GM12878 (cell line): ENCODE data around the gene ADAMTS1. TPM values are rescaled to one million over a fixed set of nuclear protein-coding genes. Genes with fewer than 3 reads are reported as not detected.

Experiments used
- ATAC-seq: fragments of 200-7000 bp; cut with Tn5 transposase; 3 replicates; pipeline ENCODE4 v1.9.1; 2020; ENCODE audit warnings: mild to moderate bottlenecking, moderate library complexity
- BruUV-seq: library from RNA; stranded (reverse); fragments of 400-500 nt; replicated peaks from 2 replicates; lab custom pipeline; 2021; lab: Mats Ljungman, UMichigan
- CTCF ChIA-PET: fragments of 300-600 bp; sonication (Branson Sonifier 250); formaldehyde crosslinking; extraction: SDS; loops from one replicate; lab custom pipeline; 2021; ENCODE audit warnings: inconsistent platforms; lab: Yijun Ruan, JAX
- POLR2A ChIA-PET: fragments of 350-600 bp; formaldehyde crosslinking; extraction: SDS; loops from one replicate; lab custom pipeline; 2021; ENCODE audit warnings: inconsistent platforms; lab: Charles Lee
- RAD21 ChIA-PET: fragments of 300-600 bp; sonication (Branson Sonifier 250); formaldehyde crosslinking; loops from one replicate; lab custom pipeline; 2023; ENCODE audit warnings: antibody characterized with exemption; ENCODE audit not compliant: unreplicated experiment; lab: Charles Lee
- SMC1A ChIA-PET: fragments of 300-600 bp; sonication (Branson Sonifier 250); formaldehyde crosslinking; loops from one replicate; lab custom pipeline; 2023; ENCODE audit not compliant: unreplicated experiment, uncharacterized antibody; lab: Charles Lee
- DNase-seq: peaks from one replicate; pipeline ENCODE4 v3.0.0-alpha.2; 2011; ENCODE audit warnings: low read depth, low spot score
- FAIRE-seq: peaks from 3 replicates; lab custom pipeline; 2011; peaks lifted over from hg19 to GRCh38; lab: Jason Lieb, UNC
- H2AFZ ChIP-seq: 2 replicates; pipeline ENCODE4 v1.6.0; 2011; ENCODE audit warnings: low read depth, low read length, control low read depth; ENCODE audit not compliant: control insufficient read depth
- H3K27ac ChIP-seq: 2 replicates; pipeline ENCODE4 v1.5.1; 2011; ENCODE audit warnings: control low read depth; ENCODE audit not compliant: control insufficient read depth, insufficient read depth
- H3K27me3 ChIP-seq, 2 experiments: replicated peaks in 1 of 2; 2 replicates each; pipeline versions ENCODE4 v1.6.0 to v1.6.1; 2011; ENCODE audit warnings: low read length in 1 of 2; ENCODE audit not compliant: control insufficient read depth in 2 of 2, insufficient read depth in 2 of 2
- H3K36me3 ChIP-seq, 2 experiments: 2 replicates each; pipeline ENCODE4 v1.5.1; 2011; ENCODE audit warnings: low read length in 1 of 2; ENCODE audit not compliant: control insufficient read depth in 2 of 2, insufficient read depth in 2 of 2
- H3K4me1 ChIP-seq: 2 replicates; pipeline ENCODE4 v1.6.1; 2011; ENCODE audit warnings: mild to moderate bottlenecking, low read length, moderate library complexity, mixed read lengths; ENCODE audit not compliant: control insufficient read depth, insufficient read depth
- H3K4me2 ChIP-seq: 2 replicates; pipeline ENCODE4 v1.6.0; 2011; ENCODE audit warnings: control low read depth; ENCODE audit not compliant: control insufficient read depth, insufficient read depth
- H3K4me3 ChIP-seq: fragments of 200-600 bp; sonication (generic); 2 replicates; pipeline ENCODE4 v1.5.1; 2016
- H3K79me2 ChIP-seq: 2 replicates; pipeline ENCODE4 v1.6.0; 2011; ENCODE audit warnings: low read length; ENCODE audit not compliant: control insufficient read depth, insufficient read depth
- H3K9ac ChIP-seq: 2 replicates; pipeline ENCODE4 v1.8.0; 2011; ENCODE audit warnings: low read length, control low read depth, mixed read lengths; ENCODE audit not compliant: control insufficient read depth, insufficient read depth
- H3K9me3 ChIP-seq: replicated peaks from 3 replicates; pipeline ENCODE4 v1.5.1; 2011; ENCODE audit warnings: mild to moderate bottlenecking, low read length; ENCODE audit not compliant: control insufficient read depth, insufficient read depth
- H4K20me1 ChIP-seq: 2 replicates; pipeline ENCODE4 v1.6.0; 2011; ENCODE audit not compliant: control insufficient read depth, insufficient read depth
- BACH1 ChIP-seq: fragments of 450-650 bp; IDR thresholded peaks from 2 replicates; pipeline ENCODE4 v1.6.1; 2017; ENCODE audit warnings: mild to moderate bottlenecking, borderline replicate concordance
- BCLAF1 ChIP-seq: fragments of 450-650 bp; IDR thresholded peaks from 2 replicates; pipeline ENCODE4 v1.6.1; 2017; ENCODE audit warnings: antibody characterized with exemption, mild to moderate bottlenecking, moderate library complexity
- ELK1 ChIP-seq: IDR thresholded peaks from 2 replicates; pipeline ENCODE4 v1.6.1; 2012; ENCODE audit warnings: low read depth, low read length, improper control_type of control experiment
- HDAC6 ChIP-seq: fragments of 200-600 bp; sonication (generic); IDR thresholded peaks from one replicate; pipeline ENCODE4 v1.8.0; 2017; ENCODE audit warnings: antibody characterized with exemption; ENCODE audit not compliant: unreplicated experiment
- KLF5 ChIP-seq: fragments of 450-650 bp; IDR thresholded peaks from 2 replicates; pipeline ENCODE4 v1.6.1; 2014; ENCODE audit warnings: mild to moderate bottlenecking; ENCODE audit not compliant: partially characterized antibody
- NFXL1 ChIP-seq: fragments of 450-650 bp; IDR thresholded peaks from 2 replicates; pipeline ENCODE4 v1.6.1; 2017; ENCODE audit warnings: antibody characterized with exemption, mild to moderate bottlenecking, borderline replicate concordance
- POU2F2 ChIP-seq: IDR thresholded peaks from 3 replicates; pipeline ENCODE4 v1.6.1; 2011; ENCODE audit warnings: low read depth, mild to moderate bottlenecking, low read length, borderline replicate concordance
- RELB ChIP-seq: fragments of 450-650 bp; IDR thresholded peaks from 2 replicates; pipeline ENCODE4 v1.6.1; 2017; ENCODE audit warnings: low read depth, mild to moderate bottlenecking, moderate library complexity
- RUNX3 ChIP-seq: IDR thresholded peaks from 2 replicates; pipeline ENCODE4 v1.6.1; 2012; ENCODE audit warnings: low read length, inconsistent platforms
- TARDBP ChIP-seq: IDR thresholded peaks from 2 replicates; pipeline ENCODE4 v1.6.1; 2016; ENCODE audit warnings: borderline replicate concordance
- TCF12 ChIP-seq: IDR thresholded peaks from 2 replicates; pipeline ENCODE4 v1.6.1; 2011; ENCODE audit warnings: low read depth, mild to moderate bottlenecking, low read length
- USF2 ChIP-seq: IDR thresholded peaks from 2 replicates; pipeline ENCODE4 v1.6.1; 2011; ENCODE audit warnings: low read depth, low read length, improper control_type of control experiment, borderline replicate concordance
- WGBS: methylation state at CpG from one replicate; pipeline ENCODE4 v1.1.6; 2016; ENCODE audit warnings: low lambda C conversion rate; ENCODE audit not compliant: insufficient replicate concordance, insufficient coverage; ENCODE audit errors: missing lambda C conversion rate; 5-methylcytosine and 5-hydroxymethylcytosine counted together
- in situ Hi-C: fragments of 300-500 bp; cut with MboI; formaldehyde crosslinking; loops from 9 replicates; pipeline ENCODE4 v1.14.3; 2018; ENCODE audit warnings: mixed read lengths
- intact Hi-C: fragments of 100-400 bp; cut with micrococcal nuclease; formaldehyde crosslinking; loops from one replicate; pipeline ENCODE4 v1.14.2; 2022; ENCODE audit not compliant: unreplicated experiment
- polyA plus RNA-seq, 11 experiments: library from polyadenylated mRNA; depleted of rRNA in 4 of 11; unstranded in 6 of 11; stranded (reverse) in 5 of 11; fragments of >200 nt; fragmentation: Nextera tagmentation in 4 of 11; fragmentation: Illumina TruSeq in 1 of 11; extraction: Ambion mirVana in 4 of 11; extraction: Trizol in 1 of 11; gene quantifications; 1 replicate in 1 of 11; 2 replicates in 10 of 11; pipeline versions ENCODE4 v1.2.1 to v1.2.3, GENCODE V29; 2011 to 2016; ENCODE audit warnings: inconsistent platforms in 2 of 11, missing spikeins in 2 of 11, low read depth in 1 of 11
- total RNA-seq, 4 experiments: library from RNA; depleted of rRNA in 3 of 4; stranded (reverse); fragments of >200 nt in 3 of 4; fragmentation: Illumina TruSeq in 1 of 4; extraction: Trizol in 1 of 4; gene quantifications; 2 replicates each; pipeline versions ENCODE4 v1.2.1 to v1.2.3, GENCODE V29; 2013 to 2021

Gene ADAMTS1
- total and polyA plus RNA-seq, 10 of the 15 experiments (the other 5 are each of a cell fraction or from before 2014, with no cell fraction given), result 0.06 to 0.21 (median 0.08) TPM; not detected in 6

- TF ChIP-seq BCLAF1 (no peak), POU2F2 (no peak)
These were observed 40.2 kb downstream of the ADAMTS1 start (continued) for GRCh38 chr21:26804895-26805609.

GRCh38 chr21:26801498-26801897 is 43.7 kb downstream of the ADAMTS1 start:
- in situ Hi-C loops, result no loop called here
- TF ChIP-seq NFXL1 (no peak), KLF5 (no peak), TCF12 (no peak), HDAC6 (no peak), RUNX3 (no peak), TARDBP (no peak), ELK1 (no peak), USF2 (no peak), RELB (no peak), BACH1 (no peak)

More at GRCh38 chr21:26801498-26801897, 43.7 kb downstream of the ADAMTS1 start:
- FAIRE-seq, result no peak
- Histone ChIP-seq H3K4me3 (no peak overlapping the region), H3K4me2 (no peak overlapping the region), H2AFZ (no peak overlapping the region), H3K4me1 (no peaks in the 10 kb centered on the region), H3K27me3 (no peaks in the 10 kb centered on the region), H3K27ac (no peak overlapping the region), H3K9me3 (no peaks in the 10 kb centered on the region), H3K9ac (no peak overlapping the region), H4K20me1 (no peaks in the 10 kb centered on the region), H3K36me3 (no peaks in the 10 kb centered on the region), H3K79me2 (no peaks in the 10 kb centered on the region)
- ChIA-PET CTCF (no interaction called here), SMC1A (no interaction called here), POLR2A (no interaction called here), RAD21 (no interaction called here)
- ATAC-seq, result no peak
- DNase-seq, result no peak
- no TSS peak for BruUV-seq
- WGBS, result 36% methylated on average over 1 of the region's 1 CpG
- intact Hi-C loops, result no loop called here
